ENCODE data around the gene IQGAP3.
"Not testable (repeated sequence)": the region's sequence is repeated elsewhere in the genome, so short reads cannot be mapped to it uniquely, and the experiment has no call there.

Gene IQGAP3

GRCh38 chr1:156595016-156595415, 22.7 kb upstream of the IQGAP3 start:
- no peak for DNase-seq

- no peak for DNase-seq
Measured at GRCh38 chr1:156594190-156594589, 21.8 kb upstream of the IQGAP3 start.

GRCh38 chr1:156593661-156593989, 21.3 kb upstream of the IQGAP3 start:
- no peak for DNase-seq

- DNase-seq: no peak
Measured at GRCh38 chr1:156592910-156593660, 20.7 kb upstream of the IQGAP3 start.

DNA sequence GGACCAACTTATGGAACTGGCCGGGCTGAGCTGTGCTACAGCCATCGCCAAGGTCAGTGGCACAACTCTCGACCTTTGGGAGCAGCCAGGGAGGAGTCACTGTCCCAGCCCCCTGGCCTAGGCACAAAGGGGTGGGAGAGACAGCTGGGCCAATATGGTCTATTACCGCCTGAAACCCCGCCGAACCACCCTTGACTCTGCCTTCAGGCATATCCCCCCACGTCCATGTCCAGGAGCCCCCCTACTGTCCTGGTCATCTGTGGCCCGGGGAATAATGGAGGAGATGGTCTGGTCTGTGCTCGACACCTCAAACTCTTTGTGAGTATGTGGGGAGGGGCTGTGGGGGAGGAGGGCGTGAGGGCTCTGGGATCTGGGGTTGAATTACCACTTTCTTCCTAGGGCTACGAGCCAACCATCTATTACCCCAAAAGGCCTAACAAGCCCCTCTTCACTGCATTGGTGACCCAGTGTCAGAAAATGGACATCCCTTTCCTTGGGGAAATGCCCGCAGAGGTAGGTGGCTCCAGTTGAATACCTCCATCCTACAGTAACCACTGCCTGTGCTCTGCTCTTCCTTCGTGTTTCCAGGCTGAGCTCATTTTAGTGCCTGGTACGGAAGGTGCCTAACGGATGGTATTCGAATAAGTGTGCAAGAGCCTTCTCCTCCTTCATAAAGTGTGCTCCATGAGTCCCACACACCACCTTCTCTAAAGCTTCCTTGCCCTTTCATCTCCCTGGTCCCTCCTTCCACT, 20.0 kb upstream of the IQGAP3 start:
- no peak for DNase-seq

DNA sequence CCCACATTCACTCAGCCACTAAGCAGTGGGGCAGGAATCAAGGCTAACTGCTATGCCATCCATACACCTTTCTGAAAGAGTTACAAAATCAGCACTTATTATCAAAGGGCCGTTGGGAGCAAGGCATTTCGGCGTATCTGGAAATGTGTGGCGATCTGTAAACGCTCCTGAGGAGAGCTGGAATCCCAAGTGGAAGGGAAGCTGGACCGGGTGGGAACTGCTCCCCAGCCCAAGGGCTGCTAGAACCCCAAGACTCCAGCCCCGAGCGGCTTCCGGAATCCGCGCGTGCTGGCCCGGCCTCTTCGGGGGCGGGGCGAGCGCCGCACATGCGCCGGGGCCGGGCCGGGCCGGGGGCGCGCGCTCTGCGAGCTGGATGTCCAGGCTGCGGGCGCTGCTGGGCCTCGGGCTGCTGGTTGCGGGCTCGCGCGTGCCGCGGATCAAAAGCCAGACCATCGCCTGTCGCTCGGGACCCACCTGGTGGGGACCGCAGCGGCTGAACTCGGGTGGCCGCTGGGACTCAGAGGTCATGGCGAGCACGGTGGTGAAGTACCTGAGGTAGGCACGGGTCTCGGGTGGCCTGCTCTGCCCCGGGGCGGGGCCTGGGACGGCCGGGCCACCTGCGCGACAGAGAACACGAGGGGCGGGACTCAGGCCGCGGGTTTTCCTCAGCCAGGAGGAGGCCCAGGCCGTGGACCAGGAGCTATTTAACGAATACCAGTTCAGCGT, 19.2 kb upstream of the IQGAP3 start, which contains the start of gene NAXE:
NAXE (plus strand) TSS at position 345 of the 726 bp plus-strand sequence; CDS start at position 374, 29 bp downstream.
- DNase-seq: peak in 57 of 58 donors; percentile 11 to 85 (median 68)

DNA sequence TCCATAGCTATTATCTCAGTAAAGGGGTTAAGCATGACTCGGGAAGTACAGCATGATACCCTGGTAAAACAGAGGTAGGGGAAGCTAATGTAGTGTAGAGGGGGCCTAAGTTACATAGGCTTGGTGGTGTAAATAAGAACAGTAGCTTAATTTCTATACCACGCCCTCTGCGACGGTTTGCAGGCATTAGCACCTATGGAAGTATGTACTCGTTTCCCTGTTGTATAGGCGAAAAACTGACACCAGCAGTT, 18.7 kb upstream of the IQGAP3 start:
- no peak for DNase-seq

- DNase-seq: no peak
Measured at GRCh38 chr1:156590326-156591180, 18.2 kb upstream of the IQGAP3 start.

- DNase-seq: no peak
Measured at GRCh38 chr1:156589546-156589945, 17.2 kb upstream of the IQGAP3 start.

DNA sequence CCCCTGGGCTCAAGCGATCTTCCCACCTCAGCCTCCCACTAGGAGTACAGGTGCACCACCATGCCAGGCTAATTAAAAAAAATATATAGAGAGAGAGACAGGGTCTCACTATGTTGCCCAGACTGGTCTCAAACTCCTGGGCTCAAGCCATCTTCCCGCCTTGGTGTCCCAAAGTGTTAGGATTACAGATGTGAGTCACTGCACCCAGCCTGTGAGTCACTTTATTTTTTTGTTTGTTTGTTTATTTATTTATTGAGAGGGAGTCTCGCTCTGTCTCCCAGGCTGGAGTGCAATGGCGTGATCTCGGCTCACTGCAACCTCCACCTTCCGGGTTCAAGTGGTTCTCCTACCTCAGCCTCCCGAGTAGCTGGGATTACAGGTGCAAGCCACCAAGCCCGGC, 15.6 kb upstream of the IQGAP3 start:
- DNase-seq: not testable (repeated sequence)

GRCh38 chr1:156586892-156587477, 14.6 kb upstream of the IQGAP3 start:
- no peak for DNase-seq

GRCh38 chr1:156586323-156586722, 14.0 kb upstream of the IQGAP3 start:
- DNase-seq: no peak

- no peak for DNase-seq
Measured at GRCh38 chr1:156584813-156585212, 12.4 kb upstream of the IQGAP3 start.

DNA sequence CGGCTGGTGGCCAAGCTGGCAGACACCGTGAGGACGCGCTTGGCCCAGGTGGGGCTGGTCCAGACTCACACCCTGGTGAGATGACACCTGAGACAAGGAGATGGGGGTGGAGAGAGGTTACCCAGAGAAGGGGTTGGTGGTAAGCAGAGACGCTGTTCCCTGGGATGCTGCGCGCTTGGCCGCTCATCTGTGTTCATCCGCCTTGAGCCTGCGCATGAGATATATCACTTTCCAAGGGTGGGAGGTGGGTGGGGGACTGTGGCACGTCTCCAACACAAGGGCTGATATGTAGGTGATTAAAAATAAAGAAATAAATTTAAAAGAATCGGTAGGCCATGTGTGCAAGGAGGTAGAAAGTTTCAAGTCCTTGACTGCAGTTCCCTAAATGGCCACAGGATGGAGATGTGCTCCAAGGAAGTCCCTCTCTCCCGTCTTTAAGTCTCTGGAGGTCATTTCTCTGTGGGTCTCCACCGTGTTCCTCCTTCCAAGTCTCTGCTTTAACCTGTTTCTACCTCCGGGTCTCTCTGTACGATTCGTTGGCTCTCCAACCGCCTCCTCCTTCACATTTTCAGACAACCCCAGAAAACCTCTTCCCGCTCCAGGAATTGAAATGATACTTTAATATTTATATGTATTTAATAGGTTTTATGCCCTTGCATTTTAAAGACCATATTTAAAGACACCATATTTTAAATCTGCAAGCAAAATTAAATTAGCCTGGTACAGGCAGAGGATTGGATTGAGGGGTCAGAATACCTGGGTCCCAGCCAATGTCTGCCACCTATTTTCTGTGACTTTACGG, 11.7 kb upstream of the IQGAP3 start:
- peak in 48 of 58 donors; percentile 4 to 79 (median 41) for DNase-seq

GRCh38 chr1:156582388-156583017, 10.1 kb upstream of the IQGAP3 start:
- no peak for DNase-seq

GRCh38 chr1:156581661-156582387, 9.5 kb upstream of the IQGAP3 start:
- no peak for DNase-seq

- no peak for DNase-seq
Measured at GRCh38 chr1:156579472-156579871, 7.1 kb upstream of the IQGAP3 start, which contains the start of gene TTC24. TSS of gene TTC24 (plus strand) at chr1:156579723. CDS start at chr1:156581365, 1,642 bp downstream.

DNA sequence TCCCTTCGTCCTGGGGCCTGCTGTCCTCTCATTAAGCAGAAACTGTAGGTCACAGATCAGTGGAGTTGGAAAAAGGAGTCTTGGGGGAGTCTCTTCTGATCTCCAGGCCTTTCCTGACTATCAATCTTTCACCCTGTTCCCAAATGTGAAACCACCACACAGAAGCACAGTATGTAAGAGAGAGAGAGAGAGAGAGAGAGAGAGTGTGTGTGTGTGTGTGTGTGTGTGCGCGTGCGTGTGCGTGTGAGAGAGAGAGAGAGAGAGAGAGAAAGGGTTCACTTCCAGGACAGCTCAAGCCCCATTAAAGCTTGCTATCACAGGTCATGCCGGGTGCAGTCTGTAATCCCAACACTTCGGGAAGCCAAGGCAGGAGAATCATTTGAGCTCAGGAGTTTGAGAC, 5.7 kb upstream of the IQGAP3 start:
- DNase-seq: no peak

DNA sequence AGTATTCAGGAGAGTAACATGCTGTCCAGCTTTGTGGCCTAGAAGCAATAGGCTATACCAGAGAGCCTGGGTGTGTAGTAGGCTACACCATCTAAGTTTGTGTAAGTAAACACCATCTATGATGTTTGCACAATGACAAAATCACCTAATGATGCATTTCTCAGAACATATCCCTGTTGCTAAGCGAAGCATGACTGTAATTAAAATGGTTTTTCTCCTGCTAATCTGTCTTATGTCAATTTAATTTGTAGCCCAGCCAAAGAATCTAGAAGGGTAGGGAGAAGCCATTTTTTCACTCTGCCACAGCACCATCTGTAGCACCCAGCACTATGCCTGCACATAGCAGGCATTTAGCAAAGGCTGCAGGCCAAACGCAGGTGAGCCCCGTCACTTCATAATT, 5.2 kb upstream of the IQGAP3 start:
- no peak for DNase-seq

All from anterior cingulate cortex (tissue), 58 donors.